Liver (tissue), 2 donors: ENCODE data around the gene DCHS2.

Source experiments
- CTCF ChIP-seq: fragments of 150-350 bp; IDR thresholded peaks from 2 replicates; pipeline ENCODE4 v1.5.1; 2017; ENCODE audit warnings: improper control_type of control experiment, low read depth, low read length; ENCODE audit not compliant: missing input control
- MAX ChIP-seq: IDR thresholded peaks from 2 replicates; pipeline ENCODE4 v1.6.1; 2016; ENCODE audit warnings: antibody characterized with exemption
- TF ChIP-seq, protein P1 (sequence below): IDR thresholded peaks from 2 replicates; pipeline ENCODE4 v1.6.1; 2016; ENCODE audit warnings: antibody characterized with exemption, mild to moderate bottlenecking
- donor health status: healthy.

GRCh38 chr4:154439224-154439623 lies 52.4 kb downstream of the DCHS2 start:
- TF ChIP-seq CTCF = no peak
- TF ChIP-seq MAX = no peak
- TF ChIP-seq, protein P1, sequence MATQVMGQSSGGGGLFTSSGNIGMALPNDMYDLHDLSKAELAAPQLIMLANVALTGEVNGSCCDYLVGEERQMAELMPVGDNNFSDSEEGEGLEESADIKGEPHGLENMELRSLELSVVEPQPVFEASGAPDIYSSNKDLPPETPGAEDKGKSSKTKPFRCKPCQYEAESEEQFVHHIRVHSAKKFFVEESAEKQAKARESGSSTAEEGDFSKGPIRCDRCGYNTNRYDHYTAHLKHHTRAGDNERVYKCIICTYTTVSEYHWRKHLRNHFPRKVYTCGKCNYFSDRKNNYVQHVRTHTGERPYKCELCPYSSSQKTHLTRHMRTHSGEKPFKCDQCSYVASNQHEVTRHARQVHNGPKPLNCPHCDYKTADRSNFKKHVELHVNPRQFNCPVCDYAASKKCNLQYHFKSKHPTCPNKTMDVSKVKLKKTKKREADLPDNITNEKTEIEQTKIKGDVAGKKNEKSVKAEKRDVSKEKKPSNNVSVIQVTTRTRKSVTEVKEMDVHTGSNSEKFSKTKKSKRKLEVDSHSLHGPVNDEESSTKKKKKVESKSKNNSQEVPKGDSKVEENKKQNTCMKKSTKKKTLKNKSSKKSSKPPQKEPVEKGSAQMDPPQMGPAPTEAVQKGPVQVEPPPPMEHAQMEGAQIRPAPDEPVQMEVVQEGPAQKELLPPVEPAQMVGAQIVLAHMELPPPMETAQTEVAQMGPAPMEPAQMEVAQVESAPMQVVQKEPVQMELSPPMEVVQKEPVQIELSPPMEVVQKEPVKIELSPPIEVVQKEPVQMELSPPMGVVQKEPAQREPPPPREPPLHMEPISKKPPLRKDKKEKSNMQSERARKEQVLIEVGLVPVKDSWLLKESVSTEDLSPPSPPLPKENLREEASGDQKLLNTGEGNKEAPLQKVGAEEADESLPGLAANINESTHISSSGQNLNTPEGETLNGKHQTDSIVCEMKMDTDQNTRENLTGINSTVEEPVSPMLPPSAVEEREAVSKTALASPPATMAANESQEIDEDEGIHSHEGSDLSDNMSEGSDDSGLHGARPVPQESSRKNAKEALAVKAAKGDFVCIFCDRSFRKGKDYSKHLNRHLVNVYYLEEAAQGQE = no peak
